HepG2 (cell line): ENCODE measurements around the gene CYP2S1. TPM values are rescaled to one million over a fixed set of nuclear protein-coding genes. Genes with fewer than 3 reads are reported as not detected.

Experiments used
- ATAC-seq: fragments of 200-7000 bp; cut with Tn5 transposase; 3 replicates; pipeline ENCODE4 v1.9.1; 2020; ENCODE audit warnings: mild to moderate bottlenecking, moderate library complexity
- BruUV-seq: library from RNA; stranded (reverse); fragments of 400-500 nt; replicated peaks from 2 replicates; lab custom pipeline; 2021; lab: Mats Ljungman, UMichigan
- CTCF ChIA-PET: fragments of 300-600 bp; formaldehyde crosslinking; extraction: SDS; loops from one replicate; lab custom pipeline; 2021; ENCODE audit warnings: low total read pairs, inconsistent platforms, low intra/inter-chr PET ratio; lab: Yijun Ruan, JAX
- POLR2A ChIA-PET: fragments of 350-600 bp; sonication (Branson Sonifier 250); formaldehyde crosslinking; loops from one replicate; lab custom pipeline; 2020; ENCODE audit warnings: antibody characterized with exemption, inconsistent platforms; lab: Yijun Ruan, JAX
- DNase-seq: peaks from one replicate; pipeline ENCODE4 v3.0.0-alpha.2; 2015; ENCODE audit warnings: low spot score
- FAIRE-seq: peaks from 3 replicates; lab custom pipeline; 2011; peaks lifted over from hg19 to GRCh38; lab: Jason Lieb, UNC
- H2AFZ ChIP-seq: one replicate; pipeline ENCODE4 v1.6.1; 2011; ENCODE audit warnings: low read length, inconsistent platforms
- H3K27ac ChIP-seq: fragments of 300-600 bp; 3 replicates; pipeline ENCODE4 v1.8.0; 2011; ENCODE audit warnings: mixed run types, mild to moderate bottlenecking, mixed read lengths, low read length, inconsistent platforms; ENCODE audit not compliant: insufficient read depth; ENCODE audit errors: extremely low read length
- H3K27me3 ChIP-seq, 2 experiments: fragments of 200-600 bp in 1 of 2; 2 replicates in 1 of 2; 3 replicates in 1 of 2; pipeline versions ENCODE4 v1.6.0 to v1.8.0; 2011; ENCODE audit warnings: low read length in 2 of 2, mild to moderate bottlenecking in 2 of 2, moderate library complexity in 2 of 2, inconsistent platforms in 1 of 2; ENCODE audit not compliant: insufficient read depth in 2 of 2, control insufficient read depth in 1 of 2
- H3K36me3 ChIP-seq, 2 experiments: fragments of 200-600 bp in 1 of 2; replicated peaks in 1 of 2; 2 replicates in 1 of 2; 3 replicates in 1 of 2; pipeline versions ENCODE4 v1.5.1 to v1.8.0; 2011; ENCODE audit warnings: low read length in 2 of 2, inconsistent platforms in 1 of 2; ENCODE audit not compliant: insufficient read depth in 2 of 2, control insufficient read depth in 1 of 2
- H3K4me1 ChIP-seq: 2 replicates; pipeline ENCODE4 v1.5.1; 2012; ENCODE audit warnings: low read length, inconsistent platforms; ENCODE audit not compliant: insufficient read depth
- H3K4me2 ChIP-seq: 2 replicates; pipeline ENCODE4 v1.6.0; 2011; ENCODE audit warnings: low read depth, low read length, inconsistent platforms
- H3K4me3 ChIP-seq, 3 experiments: fragments of 200-600 bp in 1 of 3; sonication (generic), shearing (Covaris generic) in 1 of 3; replicated peaks in 1 of 3; 2 replicates each; pipeline ENCODE4 v1.5.1; 2011 to 2016; ENCODE audit warnings: low read length in 3 of 3, inconsistent platforms in 2 of 3, low read depth in 2 of 3, mild to moderate bottlenecking in 2 of 3, control low read depth in 1 of 3, mixed read lengths in 1 of 3; ENCODE audit not compliant: insufficient read depth in 1 of 3
- H3K79me2 ChIP-seq: one replicate; pipeline ENCODE4 v1.6.1; 2011; ENCODE audit warnings: low read length, inconsistent platforms; ENCODE audit not compliant: insufficient read depth
- H3K9ac ChIP-seq: 2 replicates; pipeline ENCODE4 v1.6.0; 2011; ENCODE audit warnings: mild to moderate bottlenecking, low read depth, low read length, inconsistent platforms; ENCODE audit not compliant: insufficient read depth
- H3K9me3 ChIP-seq: 2 replicates; pipeline ENCODE4 v1.5.1; 2012; ENCODE audit warnings: mild to moderate bottlenecking, low read length
- H4K20me1 ChIP-seq: 2 replicates; pipeline ENCODE4 v1.6.0; 2011; ENCODE audit warnings: inconsistent platforms, mild to moderate bottlenecking, low read length, moderate library complexity; ENCODE audit not compliant: insufficient read depth
- BHLHE40 ChIP-seq: IDR thresholded peaks from 2 replicates; pipeline ENCODE4 v1.6.1; 2011; ENCODE audit warnings: low read length, improper control_type of control experiment
- MAF1 ChIP-seq: sonication (generic); formaldehyde crosslinking; IDR thresholded peaks from 2 replicates; pipeline ENCODE4 v1.5.0; 2020; ENCODE audit warnings: missing genetic modification reagents, borderline replicate concordance
- RFXAP ChIP-seq: sonication (generic); formaldehyde crosslinking; IDR thresholded peaks from 2 replicates; pipeline ENCODE4 v1.4.0; 2020; ENCODE audit warnings: missing genetic modification reagents, borderline replicate concordance
- SMAD3 ChIP-seq: sonication (generic); formaldehyde crosslinking; IDR thresholded peaks from 2 replicates; pipeline ENCODE4 v1.4.0; 2020; ENCODE audit warnings: missing genetic modification reagents
- SNRNP70 ChIP-seq: fragments of 200-400 bp; formaldehyde crosslinking; IDR thresholded peaks from 2 replicates; pipeline ENCODE4 v1.6.1; 2017; ENCODE audit warnings: mild to moderate bottlenecking, low read depth, low read length, moderate library complexity
- THAP11 ChIP-seq: IDR thresholded peaks from 2 replicates; pipeline ENCODE4 v1.6.1; 2016; ENCODE audit warnings: missing biosample characterization, missing genetic modification reagents
- ZFP36L2 ChIP-seq: sonication (generic); formaldehyde crosslinking; IDR thresholded peaks from 2 replicates; pipeline ENCODE4 v1.4.0; 2020; ENCODE audit warnings: missing genetic modification reagents
- ZNF136 ChIP-seq: sonication (generic); formaldehyde crosslinking; IDR thresholded peaks from 2 replicates; pipeline ENCODE4 v1.8.1; 2022; ENCODE audit warnings: low read depth, mild to moderate bottlenecking, moderate library complexity, missing genetic modification reagents
- WGBS: methylation state at CpG from one replicate; pipeline ENCODE4 v1.1.6; 2017; ENCODE audit warnings: low lambda C conversion rate; 5-methylcytosine and 5-hydroxymethylcytosine counted together
- in situ Hi-C: cut with HindIII; loops from 2 replicates; pipeline ENCODE4 v1.10.0; 2017; ENCODE audit warnings: low pct_unique_long_range_greater_than_20kb; ENCODE audit not compliant: extremely low pct_ligation_motif_present
- intact Hi-C: fragments of 100-400 bp; cut with micrococcal nuclease; formaldehyde crosslinking; loops from one replicate; pipeline ENCODE4 v1.10.0; 2022; ENCODE audit not compliant: unreplicated experiment
- polyA plus RNA-seq, 8 experiments: library from polyadenylated mRNA; depleted of rRNA in 3 of 8; stranded (reverse) in 7 of 8; unstranded in 1 of 8; fragments of >200 nt; fragmentation: Illumina TruSeq in 4 of 8; extraction: Trizol in 4 of 8; gene quantifications; 2 replicates each; pipeline versions ENCODE4 v1.2.1 to v1.2.3, GENCODE V29; 2011 to 2016; ENCODE audit warnings: low read depth in 4 of 8, missing spikeins in 1 of 8, mixed read lengths in 1 of 8; ENCODE audit not compliant: insufficient read depth in 1 of 8
- total RNA-seq, 5 experiments: library from RNA; depleted of rRNA; stranded (reverse); fragments of >200 nt; fragmentation: Illumina TruSeq; extraction: Trizol; gene quantifications; 2 replicates each; pipeline ENCODE4 v1.2.3, GENCODE V29; 2016; ENCODE audit warnings: low read depth in 1 of 5
- TF ChIP-seq, protein P1 (sequence below): IDR thresholded peaks from 2 replicates; pipeline ENCODE4 v1.6.1; 2018; ENCODE audit warnings: missing genetic modification reagents, mild to moderate bottlenecking, missing compliant biosample characterization
- TF ChIP-seq, protein P2 (sequence below): sonication (generic); formaldehyde crosslinking; IDR thresholded peaks from 2 replicates; pipeline ENCODE4 v1.5.0; 2020; ENCODE audit warnings: mild to moderate bottlenecking, missing genetic modification reagents, moderate library complexity
- TF ChIP-seq, protein P3 (sequence below): sonication (generic); formaldehyde crosslinking; IDR thresholded peaks from 2 replicates; pipeline ENCODE4 v1.5.1; 2020; ENCODE audit warnings: mild to moderate bottlenecking, missing genetic modification reagents, borderline replicate concordance
- TF ChIP-seq, protein P4 (sequence below): sonication (generic); formaldehyde crosslinking; conservative IDR thresholded peaks from 2 replicates; pipeline ENCODE4 v1.8.0; 2022; ENCODE audit warnings: low read depth, missing genetic modification reagents
- TF ChIP-seq, protein P5 (sequence below): sonication (generic); formaldehyde crosslinking; IDR thresholded peaks from 2 replicates; pipeline ENCODE4 v1.4.0; 2020; ENCODE audit warnings: missing genetic modification reagents
- TF ChIP-seq, protein P6 (sequence below): IDR thresholded peaks from 2 replicates; pipeline ENCODE4 v1.6.1; 2016

Gene CYP2S1
- total and polyA plus RNA-seq, 2 of the 13 experiments (the other 11 are each of a cell fraction or from before 2014, with no cell fraction given), result 0.09 to 2.1 TPM

DNA sequence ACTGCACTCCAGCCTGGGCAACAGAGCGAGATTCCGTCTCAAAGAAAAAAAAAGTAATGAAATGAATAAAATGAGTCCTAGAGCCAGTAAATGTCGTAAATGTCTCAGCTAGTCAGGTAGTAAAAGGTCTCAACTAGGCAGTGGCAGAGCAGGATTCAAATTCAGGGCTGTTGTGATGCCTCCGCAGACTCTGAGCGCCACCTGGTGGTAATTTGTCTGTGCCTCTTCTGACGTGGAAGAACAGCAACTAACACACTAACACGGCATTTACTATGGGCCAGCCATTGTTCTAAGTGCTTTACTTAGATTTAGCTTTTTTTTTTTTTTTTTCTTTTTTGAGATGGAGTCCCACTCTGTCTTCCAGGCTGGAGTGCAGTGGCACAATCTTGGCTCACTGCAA lies 48.6 kb upstream of the CYP2S1 start:
- H3K9ac ChIP-seq, result no peak overlapping the region
- no TSS peak for BruUV-seq
- H4K20me1 ChIP-seq, result no peaks in the 10 kb centered on the region
- DNase-seq (peak; percentile 68), FAIRE-seq (peak; percentile 88), ATAC-seq (peak; percentile 78)
- H2AFZ ChIP-seq, result no peak overlapping the region
- no peak overlapping the region for H3K4me2 ChIP-seq
- ChIA-PET POLR2A (no interaction called here), CTCF (interaction anchor here (1.5 to 2.8 kb wide), 3 partner anchors 17 to 482 kb away, joined by 5 to 16 read pairs (median 15); no protein-coding TSS in a partner anchor)
- H3K79me2 ChIP-seq, result no peaks in the 10 kb centered on the region
- no peaks in the 10 kb centered on the region for H3K36me3 ChIP-seq
- no peaks in the 10 kb centered on the region for H3K4me1 ChIP-seq
- H3K27ac ChIP-seq, result no peak overlapping the region
- in situ Hi-C loops (loop anchor here (10.0 to 25.0 kb wide), 2 partner anchors 170 to 482 kb away; no protein-coding TSS in a partner anchor), intact Hi-C loops (loop anchor here (1.0 to 5.0 kb wide), 2 partner anchors 170 to 482 kb away; no protein-coding TSS in a partner anchor)
- no peaks in the 10 kb centered on the region; a peak in 2 of 5 replicates for H3K27me3 ChIP-seq
- H3K4me3 ChIP-seq, result no peak overlapping the region
- H3K9me3 ChIP-seq, result no peaks in the 10 kb centered on the region
- WGBS, result 6% methylated on average over 7 of the region's 7 CpGs
- TF ChIP-seq THAP11 (CRISPR knock-in tag) (0 out of 2 replicates have a peak, but pooled peaks have one; percentile 36), MAF1 (no peak), ZFP36L2 (CRISPR knock-in tag) (no peak), SMAD3 (CRISPR knock-in tag) (no peak), SNRNP70 (no peak), ZNF136 (CRISPR knock-in tag) (no peak), RFXAP (no peak), BHLHE40 (no peak)
- TF ChIP-seq, protein P1, sequence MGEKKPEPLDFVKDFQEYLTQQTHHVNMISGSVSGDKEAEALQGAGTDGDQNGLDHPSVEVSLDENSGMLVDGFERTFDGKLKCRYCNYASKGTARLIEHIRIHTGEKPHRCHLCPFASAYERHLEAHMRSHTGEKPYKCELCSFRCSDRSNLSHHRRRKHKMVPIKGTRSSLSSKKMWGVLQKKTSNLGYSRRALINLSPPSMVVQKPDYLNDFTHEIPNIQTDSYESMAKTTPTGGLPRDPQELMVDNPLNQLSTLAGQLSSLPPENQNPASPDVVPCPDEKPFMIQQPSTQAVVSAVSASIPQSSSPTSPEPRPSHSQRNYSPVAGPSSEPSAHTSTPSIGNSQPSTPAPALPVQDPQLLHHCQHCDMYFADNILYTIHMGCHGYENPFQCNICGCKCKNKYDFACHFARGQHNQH (CRISPR knock-in tag), result no peak
- TF ChIP-seq, protein P2, sequence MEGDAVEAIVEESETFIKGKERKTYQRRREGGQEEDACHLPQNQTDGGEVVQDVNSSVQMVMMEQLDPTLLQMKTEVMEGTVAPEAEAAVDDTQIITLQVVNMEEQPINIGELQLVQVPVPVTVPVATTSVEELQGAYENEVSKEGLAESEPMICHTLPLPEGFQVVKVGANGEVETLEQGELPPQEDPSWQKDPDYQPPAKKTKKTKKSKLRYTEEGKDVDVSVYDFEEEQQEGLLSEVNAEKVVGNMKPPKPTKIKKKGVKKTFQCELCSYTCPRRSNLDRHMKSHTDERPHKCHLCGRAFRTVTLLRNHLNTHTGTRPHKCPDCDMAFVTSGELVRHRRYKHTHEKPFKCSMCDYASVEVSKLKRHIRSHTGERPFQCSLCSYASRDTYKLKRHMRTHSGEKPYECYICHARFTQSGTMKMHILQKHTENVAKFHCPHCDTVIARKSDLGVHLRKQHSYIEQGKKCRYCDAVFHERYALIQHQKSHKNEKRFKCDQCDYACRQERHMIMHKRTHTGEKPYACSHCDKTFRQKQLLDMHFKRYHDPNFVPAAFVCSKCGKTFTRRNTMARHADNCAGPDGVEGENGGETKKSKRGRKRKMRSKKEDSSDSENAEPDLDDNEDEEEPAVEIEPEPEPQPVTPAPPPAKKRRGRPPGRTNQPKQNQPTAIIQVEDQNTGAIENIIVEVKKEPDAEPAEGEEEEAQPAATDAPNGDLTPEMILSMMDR (CRISPR knock-in tag), result peak; percentile 90
- TF ChIP-seq, protein P3, sequence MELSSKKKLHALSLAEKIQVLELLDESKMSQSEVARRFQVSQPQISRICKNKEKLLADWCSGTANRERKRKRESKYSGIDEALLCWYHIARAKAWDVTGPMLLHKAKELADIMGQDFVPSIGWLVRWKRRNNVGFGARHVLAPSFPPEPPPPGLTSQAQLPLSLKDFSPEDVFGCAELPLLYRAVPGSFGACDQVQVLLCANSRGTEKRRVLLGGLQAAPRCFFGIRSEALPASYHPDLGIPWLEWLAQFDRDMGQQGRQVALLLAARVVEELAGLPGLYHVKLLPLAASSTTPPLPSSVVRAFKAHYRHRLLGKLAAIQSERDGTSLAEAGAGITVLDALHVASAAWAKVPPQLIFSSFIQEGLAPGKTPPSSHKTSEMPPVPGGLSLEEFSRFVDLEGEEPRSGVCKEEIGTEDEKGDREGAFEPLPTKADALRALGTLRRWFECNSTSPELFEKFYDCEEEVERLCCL (CRISPR knock-in tag), result no peak
- TF ChIP-seq, protein P4, sequence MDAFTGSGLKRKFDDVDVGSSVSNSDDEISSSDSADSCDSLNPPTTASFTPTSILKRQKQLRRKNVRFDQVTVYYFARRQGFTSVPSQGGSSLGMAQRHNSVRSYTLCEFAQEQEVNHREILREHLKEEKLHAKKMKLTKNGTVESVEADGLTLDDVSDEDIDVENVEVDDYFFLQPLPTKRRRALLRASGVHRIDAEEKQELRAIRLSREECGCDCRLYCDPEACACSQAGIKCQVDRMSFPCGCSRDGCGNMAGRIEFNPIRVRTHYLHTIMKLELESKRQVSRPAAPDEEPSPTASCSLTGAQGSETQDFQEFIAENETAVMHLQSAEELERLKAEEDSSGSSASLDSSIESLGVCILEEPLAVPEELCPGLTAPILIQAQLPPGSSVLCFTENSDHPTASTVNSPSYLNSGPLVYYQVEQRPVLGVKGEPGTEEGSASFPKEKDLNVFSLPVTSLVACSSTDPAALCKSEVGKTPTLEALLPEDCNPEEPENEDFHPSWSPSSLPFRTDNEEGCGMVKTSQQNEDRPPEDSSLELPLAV (CRISPR knock-in tag), result no peak
- TF ChIP-seq, protein P5, sequence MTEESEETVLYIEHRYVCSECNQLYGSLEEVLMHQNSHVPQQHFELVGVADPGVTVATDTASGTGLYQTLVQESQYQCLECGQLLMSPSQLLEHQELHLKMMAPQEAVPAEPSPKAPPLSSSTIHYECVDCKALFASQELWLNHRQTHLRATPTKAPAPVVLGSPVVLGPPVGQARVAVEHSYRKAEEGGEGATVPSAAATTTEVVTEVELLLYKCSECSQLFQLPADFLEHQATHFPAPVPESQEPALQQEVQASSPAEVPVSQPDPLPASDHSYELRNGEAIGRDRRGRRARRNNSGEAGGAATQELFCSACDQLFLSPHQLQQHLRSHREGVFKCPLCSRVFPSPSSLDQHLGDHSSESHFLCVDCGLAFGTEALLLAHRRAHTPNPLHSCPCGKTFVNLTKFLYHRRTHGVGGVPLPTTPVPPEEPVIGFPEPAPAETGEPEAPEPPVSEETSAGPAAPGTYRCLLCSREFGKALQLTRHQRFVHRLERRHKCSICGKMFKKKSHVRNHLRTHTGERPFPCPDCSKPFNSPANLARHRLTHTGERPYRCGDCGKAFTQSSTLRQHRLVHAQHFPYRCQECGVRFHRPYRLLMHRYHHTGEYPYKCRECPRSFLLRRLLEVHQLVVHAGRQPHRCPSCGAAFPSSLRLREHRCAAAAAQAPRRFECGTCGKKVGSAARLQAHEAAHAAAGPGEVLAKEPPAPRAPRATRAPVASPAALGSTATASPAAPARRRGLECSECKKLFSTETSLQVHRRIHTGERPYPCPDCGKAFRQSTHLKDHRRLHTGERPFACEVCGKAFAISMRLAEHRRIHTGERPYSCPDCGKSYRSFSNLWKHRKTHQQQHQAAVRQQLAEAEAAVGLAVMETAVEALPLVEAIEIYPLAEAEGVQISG (CRISPR knock-in tag), result 0 out of 2 replicates have a peak, but pooled peaks have one; percentile 23
- TF ChIP-seq, protein P6, sequence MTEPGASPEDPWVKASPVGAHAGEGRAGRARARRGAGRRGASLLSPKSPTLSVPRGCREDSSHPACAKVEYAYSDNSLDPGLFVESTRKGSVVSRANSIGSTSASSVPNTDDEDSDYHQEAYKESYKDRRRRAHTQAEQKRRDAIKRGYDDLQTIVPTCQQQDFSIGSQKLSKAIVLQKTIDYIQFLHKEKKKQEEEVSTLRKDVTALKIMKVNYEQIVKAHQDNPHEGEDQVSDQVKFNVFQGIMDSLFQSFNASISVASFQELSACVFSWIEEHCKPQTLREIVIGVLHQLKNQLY (CRISPR knock-in tag), result no peak
